GM20000 (cell line): ENCODE data around the gene SAMSN1.
A peak's percentile ranks its signal among the peaks of the same experiment; 100 is the strongest.

Source experiments
- DNase-seq: peaks from one replicate; pipeline ENCODE4 v3.0.0; 2012; ENCODE audit warnings: low spot score
- CTCF ChIP-seq: IDR thresholded peaks from 2 replicates; pipeline ENCODE4 v1.5.1; 2012; ENCODE audit warnings: mild to moderate bottlenecking, control low read depth; ENCODE audit errors: extremely low read depth, missing control alignments

SAMSN1 gene

DNA sequence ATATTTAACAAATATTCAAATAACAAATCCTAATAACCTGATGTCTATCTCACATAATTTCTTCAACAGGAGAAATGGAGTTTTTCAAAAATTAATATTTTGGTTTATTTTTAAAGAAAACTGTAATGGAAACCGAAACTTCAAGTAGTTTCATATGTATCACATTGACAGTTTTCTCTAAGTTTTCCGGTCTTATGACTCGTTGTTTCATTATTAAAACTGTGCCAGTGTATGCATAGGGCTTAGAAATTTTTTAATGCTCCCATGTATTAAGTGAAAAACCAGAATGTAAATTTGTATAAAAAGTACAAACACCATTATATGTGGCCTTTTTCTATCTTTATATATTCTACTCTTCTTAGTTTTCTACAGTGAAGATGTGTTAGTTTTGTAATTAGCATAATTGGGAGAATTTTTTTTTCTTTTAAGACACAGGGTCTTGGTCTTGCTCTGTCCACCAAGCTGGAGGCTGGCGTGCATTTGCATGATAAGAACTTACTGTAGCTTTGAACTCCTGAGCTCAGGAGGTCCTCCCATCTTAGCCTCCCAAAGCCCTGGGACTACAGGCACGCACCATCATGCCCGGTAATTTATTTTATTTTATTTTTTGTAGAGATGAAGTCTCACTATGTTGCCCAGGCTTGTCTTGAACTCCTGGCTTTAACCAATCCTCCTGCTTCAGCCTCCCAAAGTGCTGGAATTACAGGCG, 43.9 kb upstream of the SAMSN1 start:
- DNase-seq: peak; percentile 37
- TF ChIP-seq CTCF: no peak

GRCh38 chr21:14587266-14587665, 41.2 kb upstream of the SAMSN1 start:
- TF ChIP-seq CTCF: no peak
- no peak for DNase-seq

DNA sequence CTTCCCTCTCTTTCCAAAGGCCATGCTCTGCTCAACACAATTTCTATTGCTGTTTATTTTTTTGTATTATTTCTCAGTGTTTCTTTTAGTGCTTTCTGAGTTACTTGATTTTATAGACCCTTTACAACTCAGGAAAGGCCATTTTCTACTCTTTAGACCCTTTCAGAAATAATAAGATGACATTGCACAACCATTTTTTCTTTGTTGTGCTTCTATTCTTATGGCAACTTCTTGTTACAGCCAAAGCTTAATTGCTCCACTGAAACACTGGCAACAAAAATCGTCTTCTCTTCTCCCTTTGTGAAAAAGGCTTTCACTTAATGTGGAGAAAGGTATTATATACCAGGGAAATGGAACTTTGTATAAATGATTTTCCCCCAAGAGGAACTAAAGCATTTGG, 39.0 kb upstream of the SAMSN1 start:
- DNase-seq: no peak
- TF ChIP-seq CTCF: no peak

GRCh38 chr21:14584357-14585095, 38.4 kb upstream of the SAMSN1 start:
- DNase-seq: no peak
- no peak for TF ChIP-seq CTCF

DNA sequence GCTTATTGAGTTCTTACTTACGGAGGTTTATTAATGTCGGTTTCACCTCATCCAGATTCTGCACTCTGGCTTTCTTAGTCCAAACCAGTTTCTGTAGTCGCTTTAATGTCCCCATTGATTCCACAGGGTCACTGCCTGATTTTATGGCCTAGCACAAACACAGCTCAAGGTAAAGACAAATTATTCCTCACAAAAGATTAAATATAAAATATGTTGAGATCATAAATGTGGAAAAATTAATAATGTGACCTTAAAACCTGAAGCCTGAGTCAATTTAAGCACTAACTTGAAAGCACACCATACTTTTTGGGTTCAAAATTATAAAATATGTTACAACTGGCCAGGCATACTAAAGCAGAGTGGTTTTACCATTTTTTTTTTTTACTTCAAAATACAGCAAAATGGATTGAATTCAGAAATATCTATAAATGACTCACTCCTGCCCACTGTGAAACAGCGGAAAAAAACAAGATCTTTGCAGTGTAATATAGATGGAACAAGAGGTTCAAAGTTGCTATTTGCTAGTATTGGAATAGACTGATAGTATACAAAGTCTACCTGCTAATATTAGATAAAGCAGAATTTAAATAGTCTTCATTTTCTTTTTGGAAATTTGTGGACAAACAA, 37.6 kb upstream of the SAMSN1 start:
- TF ChIP-seq CTCF: no peak
- no peak for DNase-seq

DNA sequence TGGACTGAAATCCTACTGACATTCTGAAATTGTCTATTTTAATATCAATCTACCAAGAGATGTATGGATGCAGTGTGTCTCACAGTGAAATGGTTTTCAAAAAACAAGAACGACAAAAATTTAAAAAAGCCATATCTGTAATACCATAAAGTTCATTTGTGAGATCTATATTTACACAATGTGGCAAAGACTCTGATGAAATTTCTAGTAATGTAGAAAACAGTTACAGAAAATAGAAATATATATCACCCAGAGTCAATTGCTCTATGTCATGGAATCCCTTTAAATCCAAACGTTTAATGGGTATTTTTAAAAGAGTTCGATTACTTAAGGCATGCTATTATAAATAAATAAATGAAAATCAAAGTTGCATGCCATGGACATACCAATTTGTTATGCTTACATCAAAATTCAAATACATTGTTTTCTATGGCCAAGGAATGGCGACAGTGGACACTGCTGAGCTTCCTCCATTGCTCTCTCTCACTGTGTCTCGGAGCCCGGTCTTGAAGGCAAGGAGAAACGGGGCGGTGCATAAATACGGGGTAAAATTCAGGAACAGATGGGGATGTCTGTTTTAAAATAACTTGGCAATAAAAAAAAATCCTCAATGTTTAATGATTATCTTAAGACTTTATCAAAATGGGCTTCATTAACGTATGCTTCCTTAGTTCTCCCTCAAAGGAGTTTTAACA, 37.0 kb upstream of the SAMSN1 start:
- no peak for TF ChIP-seq CTCF
- DNase-seq: no peak
